ENCODE data around the gene RBM17.

RBM17 gene

DNA sequence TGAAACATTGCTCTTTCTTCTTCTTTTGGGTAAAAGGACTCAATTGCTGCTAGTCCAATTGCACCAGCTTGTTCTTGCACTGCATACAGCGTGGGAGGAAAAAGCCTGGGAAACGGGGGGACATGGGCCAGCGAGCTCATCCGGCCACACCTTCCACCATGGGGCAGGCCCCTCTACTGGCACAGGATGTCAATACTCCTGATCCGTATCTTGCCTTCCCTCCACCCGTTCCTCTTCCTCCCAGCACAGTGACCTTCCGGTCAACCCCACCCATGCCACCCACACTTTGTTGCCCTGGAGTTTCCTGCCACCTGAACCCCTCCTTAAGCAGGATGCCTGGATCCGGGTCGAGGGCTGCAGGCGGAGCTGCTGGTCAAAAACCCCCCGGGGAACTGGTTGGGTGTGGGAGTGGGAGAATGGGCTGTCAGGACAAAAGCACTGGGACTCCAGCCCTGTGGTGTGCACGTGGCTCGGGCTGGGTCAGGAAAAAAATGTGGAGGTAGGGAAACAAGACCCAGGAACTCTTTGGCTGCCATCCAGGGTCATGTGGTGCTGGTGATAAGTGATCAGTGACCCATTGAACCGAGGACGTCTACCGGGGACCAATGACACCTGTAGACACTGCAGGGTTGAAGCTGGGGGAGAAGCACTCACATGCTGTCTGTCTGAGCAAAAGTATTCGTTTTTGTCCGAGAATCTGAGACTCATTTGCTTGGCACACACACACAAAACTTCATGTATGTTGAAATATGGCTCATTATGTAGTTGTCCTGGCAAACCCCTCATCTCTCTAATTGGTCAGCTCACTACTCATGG lies 34.8 kb upstream of the RBM17 start:
- Histone ChIP-seq H3K9ac (ENCODE audit: insufficient read length) (no peak overlapping the region), H3K27ac (no peak overlapping the region)
- no peak for DNase-seq (ENCODE audit: low read depth, low spot score)

GRCh38 chr10:6054884-6055283 lies 34.0 kb upstream of the RBM17 start:
- H3K36me3 ChIP-seq (ENCODE audit: insufficient read depth, low read length) = no peaks in the 10 kb centered on the region
- no peak overlapping the region for H3K27ac ChIP-seq
- H3K9me3 ChIP-seq (ENCODE audit: low read depth, low read length) = no peaks in the 10 kb centered on the region
- no peak overlapping the region for H3K4me3 ChIP-seq
- TF ChIP-seq POLR2AphosphoS5 (IDR thresholded peaks at IDR 0.05; ENCODE audit: borderline replicate concordance, low read depth, low read length) (no peak), EZH2 (IDR thresholded peaks at IDR 0.05) (no peak), FOXP2 (optimal IDR thresholded peaks at IDR 0.05; ENCODE audit: control extremely low read depth, extremely low read length, insufficient read depth) (no peak)
- DNase-seq (ENCODE audit: low read depth, low spot score) = no peak
- H3K9ac ChIP-seq (ENCODE audit: insufficient read length) = no peak overlapping the region

More for the DNA sequence above, 34.8 kb upstream of the RBM17 start:
- H3K4me3 ChIP-seq = no peak overlapping the region
- H3K9me3 ChIP-seq (ENCODE audit: low read depth, low read length) = no peaks in the 10 kb centered on the region
- no peak for TF ChIP-seq POLR2AphosphoS5 (IDR thresholded peaks at IDR 0.05; ENCODE audit: borderline replicate concordance, low read depth, low read length)
- no peak for TF ChIP-seq FOXP2 (optimal IDR thresholded peaks at IDR 0.05; ENCODE audit: control extremely low read depth, extremely low read length, insufficient read depth)
- TF ChIP-seq EZH2 (IDR thresholded peaks at IDR 0.05) = no peak
- no peaks in the 10 kb centered on the region for H3K36me3 ChIP-seq (ENCODE audit: insufficient read depth, low read length)

DNA sequence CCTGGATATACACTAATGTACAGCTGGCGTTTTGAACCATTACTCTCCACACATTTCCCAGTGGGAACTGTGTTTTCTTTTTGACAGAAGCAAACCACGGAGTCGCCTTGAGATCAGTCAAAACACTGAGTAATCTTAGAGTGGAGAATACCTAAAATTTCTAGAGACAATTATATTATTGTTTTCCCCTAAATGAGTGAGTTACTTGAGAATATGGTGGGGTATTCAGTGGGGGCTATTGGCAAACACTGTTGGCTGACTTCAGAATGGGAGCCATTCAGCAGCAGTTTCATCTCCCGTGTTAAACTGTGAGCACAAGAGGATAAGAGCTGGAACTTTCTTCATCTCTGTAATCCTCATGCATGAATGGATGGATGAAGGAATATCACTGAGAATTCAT lies 32.9 kb upstream of the RBM17 start:
- Histone ChIP-seq H3K36me3 (ENCODE audit: insufficient read depth, low read length) (no peaks in the 10 kb centered on the region), H3K4me3 (no peak overlapping the region), H3K9ac (ENCODE audit: insufficient read length) (no peak overlapping the region), H3K9me3 (ENCODE audit: low read depth, low read length) (no peaks in the 10 kb centered on the region), H3K27ac (no peak overlapping the region)
- no peak for DNase-seq (ENCODE audit: low read depth, low spot score)
- TF ChIP-seq EZH2 (IDR thresholded peaks at IDR 0.05) = no peak
- TF ChIP-seq POLR2AphosphoS5 (IDR thresholded peaks at IDR 0.05; ENCODE audit: borderline replicate concordance, low read depth, low read length) = no peak
- no peak for TF ChIP-seq FOXP2 (optimal IDR thresholded peaks at IDR 0.05; ENCODE audit: control extremely low read depth, extremely low read length, insufficient read depth)

DNA sequence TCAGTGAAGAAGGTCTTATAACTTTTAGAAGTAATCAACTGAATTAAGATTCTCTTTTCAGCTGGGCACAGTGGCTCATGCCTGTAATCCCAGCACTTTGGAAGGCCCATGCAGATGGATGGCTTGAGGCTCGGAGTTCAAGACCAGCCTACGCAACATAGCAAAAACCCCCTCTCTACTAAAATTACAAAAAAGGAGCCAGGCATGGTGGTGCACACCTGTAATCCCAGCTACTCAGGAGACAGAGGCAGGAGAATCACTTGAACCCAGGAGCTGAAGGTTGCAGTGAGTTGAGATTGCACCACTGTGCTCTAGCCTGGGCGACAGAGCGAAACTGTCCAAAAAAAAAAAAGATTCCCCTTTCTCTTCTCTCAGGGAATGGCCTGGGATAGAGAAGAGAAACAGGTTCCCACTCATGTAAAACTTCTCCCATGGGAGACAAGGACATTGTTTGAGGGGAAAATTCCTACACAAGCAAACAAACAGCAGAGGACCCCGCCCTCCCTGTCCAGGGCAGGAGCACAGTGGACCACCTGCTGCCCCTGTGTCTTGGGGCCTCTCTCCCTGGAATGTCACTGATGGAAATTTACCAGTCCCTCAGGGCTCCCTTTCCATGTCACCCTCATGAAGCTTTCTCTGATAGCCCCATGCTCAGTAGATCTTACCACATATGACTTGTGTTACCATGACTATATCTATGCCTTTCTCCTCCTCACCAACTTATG lies 32.3 kb upstream of the RBM17 start:
- no peak overlapping the region for H3K27ac ChIP-seq
- no peak for DNase-seq (ENCODE audit: low read depth, low spot score)
- no peak overlapping the region for H3K9ac ChIP-seq (ENCODE audit: insufficient read length)
- TF ChIP-seq FOXP2 (optimal IDR thresholded peaks at IDR 0.05; ENCODE audit: control extremely low read depth, extremely low read length, insufficient read depth) (no peak), EZH2 (IDR thresholded peaks at IDR 0.05) (no peak), POLR2AphosphoS5 (IDR thresholded peaks at IDR 0.05; ENCODE audit: borderline replicate concordance, low read depth, low read length) (no peak)
- no peaks in the 10 kb centered on the region for H3K9me3 ChIP-seq (ENCODE audit: low read depth, low read length)
- H3K4me3 ChIP-seq = no peak overlapping the region
- no peaks in the 10 kb centered on the region for H3K36me3 ChIP-seq (ENCODE audit: insufficient read depth, low read length)

- Histone ChIP-seq H3K9ac (ENCODE audit: insufficient read length) (no peak overlapping the region), H3K27ac (no peak overlapping the region)
- DNase-seq (ENCODE audit: low read depth, low spot score) = no peak
These were observed 30.0 kb upstream of the RBM17 start for GRCh38 chr10:6058682-6059475.

GRCh38 chr10:6059506-6059905 lies 29.3 kb upstream of the RBM17 start:
- H3K9me3 ChIP-seq (ENCODE audit: low read depth, low read length) = no peaks in the 10 kb centered on the region
- H3K27ac ChIP-seq = no peak overlapping the region
- no peak overlapping the region for H3K9ac ChIP-seq (ENCODE audit: insufficient read length)
- no peak for DNase-seq (ENCODE audit: low read depth, low spot score)
- no peak overlapping the region for H3K4me3 ChIP-seq
- TF ChIP-seq POLR2AphosphoS5 (IDR thresholded peaks at IDR 0.05; ENCODE audit: borderline replicate concordance, low read depth, low read length) (no peak), FOXP2 (optimal IDR thresholded peaks at IDR 0.05; ENCODE audit: control extremely low read depth, extremely low read length, insufficient read depth) (no peak), EZH2 (IDR thresholded peaks at IDR 0.05) (no peak)
- no peaks in the 10 kb centered on the region for H3K36me3 ChIP-seq (ENCODE audit: insufficient read depth, low read length)

More at GRCh38 chr10:6058682-6059475, 30.0 kb upstream of the RBM17 start:
- Histone ChIP-seq H3K4me3 (no peak overlapping the region), H3K36me3 (ENCODE audit: insufficient read depth, low read length) (no peaks in the 10 kb centered on the region), H3K9me3 (ENCODE audit: low read depth, low read length) (no peaks in the 10 kb centered on the region)
- TF ChIP-seq POLR2AphosphoS5 (IDR thresholded peaks at IDR 0.05; ENCODE audit: borderline replicate concordance, low read depth, low read length) = no peak
- no peak for TF ChIP-seq FOXP2 (optimal IDR thresholded peaks at IDR 0.05; ENCODE audit: control extremely low read depth, extremely low read length, insufficient read depth)
- TF ChIP-seq EZH2 (IDR thresholded peaks at IDR 0.05) = no peak

DNA sequence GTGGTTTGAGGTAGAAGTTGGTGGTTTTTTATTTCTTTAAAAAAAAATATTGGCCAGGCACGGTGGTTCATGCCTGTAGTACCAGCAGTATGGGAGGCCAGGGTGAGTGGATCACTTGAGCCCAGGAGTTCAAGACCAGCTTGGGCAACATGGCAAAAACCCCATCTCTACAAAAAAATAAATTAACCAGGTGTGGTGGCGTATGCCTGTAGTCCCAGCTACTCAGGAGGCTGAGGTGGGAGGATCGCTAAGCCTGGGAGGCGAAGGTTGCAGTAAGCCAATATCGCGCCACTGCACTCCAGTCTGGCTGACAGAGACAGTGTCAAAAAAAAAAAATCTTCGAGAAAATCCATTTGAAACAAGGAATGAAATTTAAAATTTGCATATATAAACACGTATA lies 27.8 kb upstream of the RBM17 start:
- no peaks in the 10 kb centered on the region for H3K36me3 ChIP-seq (ENCODE audit: insufficient read depth, low read length)
- no peak overlapping the region for H3K27ac ChIP-seq
- no peak for DNase-seq (ENCODE audit: low read depth, low spot score)
- H3K9me3 ChIP-seq (ENCODE audit: low read depth, low read length) = no peaks in the 10 kb centered on the region
- TF ChIP-seq POLR2AphosphoS5 (IDR thresholded peaks at IDR 0.05; ENCODE audit: borderline replicate concordance, low read depth, low read length) (no peak), EZH2 (IDR thresholded peaks at IDR 0.05) (no peak), FOXP2 (optimal IDR thresholded peaks at IDR 0.05; ENCODE audit: control extremely low read depth, extremely low read length, insufficient read depth) (no peak)
- no peak overlapping the region for H3K9ac ChIP-seq (ENCODE audit: insufficient read length)
- no peak overlapping the region for H3K4me3 ChIP-seq

All from SK-N-MC (cell line).